GM21619 (cell line): ENCODE data around the gene ABHD12B.
"Not testable (repeated sequence)": the region's sequence is repeated elsewhere in the genome, so short reads cannot be mapped to it uniquely, and the experiment has no call there.

Experiments used
- ATAC-seq: cut with Tn5 transposase; IDR thresholded peaks from one replicate; pipeline ENCODE4 v1.9.1; 2021; ENCODE audit not compliant: unreplicated experiment

Gene ABHD12B

GRCh38 chr14:50883827-50884197 lies 12.0 kb downstream of the ABHD12B start:
- ATAC-seq: no peak

GRCh38 chr14:50887476-50887875 lies 15.6 kb downstream of the ABHD12B start:
- ATAC-seq: no peak

GRCh38 chr14:50892255-50892654 lies 20.4 kb downstream of the ABHD12B start:
- ATAC-seq: no peak

- not testable (repeated sequence) for ATAC-seq
Measured at GRCh38 chr14:50896421-50896820, 24.6 kb downstream of the ABHD12B start.

GRCh38 chr14:50897005-50897404 lies 25.2 kb downstream of the ABHD12B start:
- ATAC-seq: not testable (repeated sequence)

GRCh38 chr14:50897658-50898175 lies 25.9 kb downstream of the ABHD12B start:
- ATAC-seq: no peak

- ATAC-seq: no peak
Measured at GRCh38 chr14:50901361-50901760, 29.5 kb downstream of the ABHD12B start.

GRCh38 chr14:50904719-50905118 lies 32.9 kb downstream of the ABHD12B start:
- no peak for ATAC-seq

GRCh38 chr14:50906326-50907065 lies 34.6 kb downstream of the ABHD12B start:
- no peak for ATAC-seq

- no peak for ATAC-seq
Measured at GRCh38 chr14:50910495-50911420, 38.9 kb downstream of the ABHD12B start.

- no peak for ATAC-seq
Measured at GRCh38 chr14:50917449-50917848, 45.6 kb downstream of the ABHD12B start.

- not testable (repeated sequence) for ATAC-seq
Measured at GRCh38 chr14:50919524-50919923, 47.7 kb downstream of the ABHD12B start.

GRCh38 chr14:50920482-50921230 lies 48.8 kb downstream of the ABHD12B start:
- no peak for ATAC-seq

- ATAC-seq: no peak
Measured at GRCh38 chr14:50922803-50923202, 51.0 kb downstream of the ABHD12B start.

- ATAC-seq: no peak
Measured at GRCh38 chr14:50924236-50924635, 52.4 kb downstream of the ABHD12B start.

GRCh38 chr14:50924843-50925242 lies 53.0 kb downstream of the ABHD12B start:
- no peak for ATAC-seq

- no peak for ATAC-seq
Measured at GRCh38 chr14:50926851-50927386, 55.1 kb downstream of the ABHD12B start.

GRCh38 chr14:50928002-50928635 lies 56.3 kb downstream of the ABHD12B start:
- no peak for ATAC-seq

GRCh38 chr14:50929506-50929905 lies 57.7 kb downstream of the ABHD12B start:
- ATAC-seq: no peak

- no peak for ATAC-seq
Measured at GRCh38 chr14:50931559-50931958, 59.7 kb downstream of the ABHD12B start.
